GM18505 (cell line): ENCODE measurements around the gene TRAPPC10.

ENCODE experiments used
- ATAC-seq: cut with Tn5 transposase; IDR thresholded peaks from one replicate; pipeline ENCODE4 v1.9.1; 2021; ENCODE audit not compliant: unreplicated experiment
- POLR2A ChIP-seq: IDR thresholded peaks from 4 replicates; pipeline ENCODE4 v1.6.1; 2011; ENCODE audit warnings: borderline replicate concordance; ENCODE audit not compliant: insufficient read depth, insufficient read length; ENCODE audit errors: extremely low read depth

Gene TRAPPC10

DNA sequence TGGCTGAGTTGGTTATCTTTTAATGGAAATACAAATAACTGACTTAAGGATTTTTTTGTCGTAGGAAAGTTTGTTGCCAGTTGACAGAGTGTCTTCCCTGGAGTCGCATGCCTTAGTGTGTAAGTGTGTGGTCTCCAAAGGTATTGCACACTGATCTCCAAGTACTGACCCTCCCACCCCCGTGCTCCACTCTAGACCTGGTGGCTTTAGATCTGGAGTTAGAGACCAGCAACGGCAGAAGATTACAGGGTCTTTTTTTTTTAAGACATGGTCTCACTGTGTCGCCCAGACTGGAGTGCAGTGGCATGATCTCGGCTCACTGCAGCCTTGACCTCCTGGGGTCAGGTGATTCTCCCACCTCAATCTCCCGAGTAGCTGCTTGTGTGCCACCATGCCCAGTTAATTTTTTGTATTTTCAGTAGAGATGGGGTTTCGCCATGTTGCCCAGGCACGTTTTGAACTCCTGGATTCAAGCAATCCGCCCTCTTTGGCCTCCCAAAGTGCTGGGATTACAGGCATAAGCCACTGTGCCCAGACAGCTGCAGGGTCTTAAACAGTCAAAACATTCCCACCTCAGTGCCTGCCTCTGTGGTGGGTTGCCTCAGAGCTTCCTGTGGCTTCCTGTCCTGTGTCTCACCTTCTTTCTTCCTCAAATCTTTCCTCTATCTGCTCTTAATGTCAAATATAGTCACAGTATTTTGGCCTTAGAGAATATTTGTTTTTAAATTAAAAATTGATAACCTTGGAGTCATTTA lies 6.9 kb downstream of the TRAPPC10 start:
- no peak for ATAC-seq
- no peak for TF ChIP-seq POLR2A

- TF ChIP-seq POLR2A: no peak
- no peak for ATAC-seq
These were observed 7.5 kb downstream of the TRAPPC10 start for GRCh38 chr21:44019568-44019958.

DNA sequence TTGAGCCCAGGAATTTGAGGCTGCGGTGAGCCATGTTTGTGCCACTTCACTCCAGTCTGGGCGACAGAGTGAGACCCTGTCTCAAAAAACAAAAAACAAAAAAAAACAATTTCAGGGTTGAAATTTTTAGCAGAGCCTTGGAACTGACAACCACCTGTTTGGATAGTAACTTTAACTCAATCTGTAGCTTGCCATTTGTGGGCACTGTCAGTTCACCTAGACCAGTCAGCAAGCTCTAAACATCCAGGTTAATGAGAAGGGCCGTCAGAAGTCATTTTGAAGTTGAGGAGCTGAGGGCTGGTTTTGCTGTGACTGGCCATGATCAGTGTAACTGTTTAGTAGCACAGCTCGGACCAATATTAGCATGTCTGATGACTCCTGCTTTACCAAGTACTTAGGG lies 8.4 kb downstream of the TRAPPC10 start:
- no peak for ATAC-seq
- TF ChIP-seq POLR2A: no peak

- ATAC-seq: no peak
- no peak for TF ChIP-seq POLR2A
These were observed 9.0 kb downstream of the TRAPPC10 start for GRCh38 chr21:44021064-44021463.

DNA sequence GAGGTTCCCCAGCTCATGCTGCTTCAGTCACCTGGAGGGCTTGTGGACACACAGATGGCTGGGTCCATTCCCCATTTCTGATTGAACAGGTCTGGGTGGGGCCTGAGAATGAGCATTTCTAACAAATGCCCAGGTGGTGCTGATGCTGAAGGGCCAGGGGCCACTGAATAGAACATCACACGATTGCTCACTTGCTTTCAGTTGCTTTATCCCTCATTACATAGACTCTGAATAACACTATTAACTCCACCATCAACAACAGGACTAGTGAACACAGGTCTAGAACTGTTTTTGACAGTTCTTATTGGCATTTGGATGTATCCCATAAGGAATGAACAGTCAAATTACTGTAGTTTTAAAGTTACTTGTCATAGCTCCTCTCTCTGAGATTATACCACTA lies 12.1 kb downstream of the TRAPPC10 start:
- ATAC-seq: no peak
- no peak for TF ChIP-seq POLR2A

DNA sequence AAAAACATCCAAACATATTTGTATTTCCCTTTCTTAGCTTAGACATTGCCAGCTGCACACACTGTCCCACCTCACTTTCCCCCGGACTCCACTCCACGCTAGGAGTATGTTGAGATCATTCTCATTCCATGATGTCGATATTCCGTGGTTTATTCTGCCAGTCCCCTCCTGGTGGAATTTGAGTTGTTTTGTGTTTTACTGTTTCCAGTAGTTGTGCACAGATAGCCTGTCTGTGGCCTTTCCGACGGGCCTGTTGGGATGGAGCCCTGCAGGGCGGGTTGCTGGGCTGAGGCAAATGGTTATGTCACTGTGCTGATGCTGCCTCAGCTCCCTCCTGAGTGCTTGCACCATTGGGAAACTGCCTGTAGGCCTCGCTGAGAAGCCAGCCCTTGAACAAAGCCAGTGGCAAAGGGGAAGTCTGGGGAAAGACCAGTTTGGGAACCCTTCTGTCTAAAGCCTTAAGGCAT lies 12.8 kb downstream of the TRAPPC10 start:
- no peak for TF ChIP-seq POLR2A
- no peak for ATAC-seq

DNA sequence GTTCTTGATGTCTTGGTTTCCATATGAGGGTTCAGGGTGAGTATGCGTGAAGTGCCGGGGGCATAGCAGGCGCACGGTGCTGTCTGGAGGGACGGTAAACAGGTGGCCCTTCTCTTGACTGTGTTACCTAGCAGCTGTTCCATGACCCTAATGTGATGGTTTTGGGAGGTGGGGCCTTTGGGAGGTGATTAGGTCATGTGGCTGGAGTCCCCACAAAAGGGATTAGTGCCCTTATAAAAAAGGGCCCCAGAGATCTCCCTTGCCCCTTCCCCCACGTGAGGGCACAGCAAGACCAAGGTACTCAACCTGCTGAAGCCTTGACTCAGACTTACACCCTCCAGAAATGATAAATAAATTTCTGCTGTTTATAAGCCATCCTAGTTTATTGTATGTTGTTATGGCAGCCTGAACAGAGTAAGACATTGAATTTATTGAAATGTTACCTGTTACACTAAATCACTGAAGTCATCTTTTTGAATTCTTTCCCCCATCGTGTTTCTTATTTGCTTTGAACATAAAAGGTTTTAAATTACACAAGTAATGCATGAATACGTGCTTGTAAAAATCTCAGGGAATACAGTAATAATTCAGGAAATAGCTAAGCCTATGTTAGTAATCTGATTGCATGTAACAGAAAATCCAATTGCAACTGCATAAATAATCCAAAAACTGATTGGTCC lies 15.6 kb downstream of the TRAPPC10 start:
- no peak for TF ChIP-seq POLR2A
- no peak for ATAC-seq

DNA sequence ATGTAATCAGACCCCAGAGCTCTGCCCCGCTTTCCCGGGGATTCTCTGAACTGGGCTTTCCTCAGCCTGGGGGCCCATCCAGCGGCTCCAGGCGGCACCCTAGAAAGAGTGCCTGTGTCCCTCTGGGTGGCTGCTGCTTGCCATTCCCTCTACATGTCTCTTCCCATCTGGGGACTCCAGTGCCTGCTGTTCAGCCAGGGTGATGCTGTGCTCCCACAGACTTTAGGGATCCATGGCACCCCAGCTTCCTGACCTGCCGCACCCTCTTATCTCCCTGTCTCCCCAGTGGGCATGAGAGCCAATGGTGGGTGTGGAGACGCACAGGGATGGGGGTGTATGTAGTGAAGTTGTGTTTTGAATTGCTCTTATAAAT lies 16.2 kb downstream of the TRAPPC10 start:
- no peak for TF ChIP-seq POLR2A
- ATAC-seq: no peak

GRCh38 chr21:44029460-44030087 lies 17.5 kb downstream of the TRAPPC10 start:
- no peak for TF ChIP-seq POLR2A
- no peak for ATAC-seq

DNA sequence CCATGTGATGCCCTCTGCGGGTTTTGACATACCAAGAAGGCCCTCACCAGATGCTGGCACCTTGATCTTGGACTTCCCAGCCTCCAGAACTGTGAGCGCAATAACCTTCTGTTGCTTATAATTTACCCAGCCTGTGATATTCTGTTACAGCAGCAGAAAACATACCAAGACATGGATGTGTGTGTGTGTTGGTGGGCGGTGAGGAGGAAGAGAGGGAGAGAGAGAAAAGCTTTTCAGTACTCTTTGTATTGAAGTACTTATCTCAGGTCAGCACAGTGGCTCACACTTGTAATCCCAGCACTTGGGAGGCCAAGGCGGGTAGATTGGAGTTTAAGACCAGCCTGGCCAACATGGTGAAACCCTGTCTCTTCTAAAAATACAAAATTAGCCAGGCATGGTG lies 23.1 kb downstream of the TRAPPC10 start:
- no peak for TF ChIP-seq POLR2A
- no peak for ATAC-seq

DNA sequence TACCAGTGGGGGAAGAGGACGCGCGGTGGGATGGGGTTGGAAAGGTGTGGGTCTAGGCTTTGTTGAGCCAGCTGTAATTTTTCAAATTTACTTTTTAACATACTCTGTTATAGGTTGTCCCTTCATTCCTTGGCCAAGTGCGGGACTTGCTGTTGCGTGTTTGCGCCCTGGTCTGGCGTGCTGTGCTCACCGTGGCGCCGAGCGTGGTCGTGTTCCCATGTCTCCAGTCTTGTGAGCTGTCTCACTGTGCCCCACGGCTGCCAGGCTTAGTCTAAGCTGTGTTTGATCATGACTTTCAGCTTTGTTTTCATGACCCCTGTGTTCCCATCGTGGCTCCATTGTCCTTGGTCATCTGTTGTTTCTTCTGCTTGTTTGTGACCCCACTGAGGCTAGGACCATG lies 26.0 kb downstream of the TRAPPC10 start:
- no peak for ATAC-seq

GRCh38 chr21:44039828-44040227 lies 27.7 kb downstream of the TRAPPC10 start:
- no peak for TF ChIP-seq POLR2A
- ATAC-seq: no peak

More for the DNA sequence above, 26.0 kb downstream of the TRAPPC10 start:
- peak; percentile 15 for TF ChIP-seq POLR2A

- no peak for TF ChIP-seq POLR2A
- no peak for ATAC-seq
These were observed 31.5 kb downstream of the TRAPPC10 start for GRCh38 chr21:44043613-44044012.

- no peak for TF ChIP-seq POLR2A
- ATAC-seq: no peak
These were observed 34.6 kb downstream of the TRAPPC10 start for GRCh38 chr21:44046734-44047133.
